Adipose tissue (tissue), 3 donors: ENCODE results near the gene ABCA6. TPM values are rescaled to one million over a fixed set of nuclear protein-coding genes. Genes with fewer than 3 reads are reported as not detected.

Experiments used
- H3K27ac ChIP-seq: one replicate; pipeline ENCODE4 v1.5.1; 2013; ENCODE audit warnings: low read depth, low read length
- WGBS, 3 donors: extraction: QIAGEN DNeasy Blood & Tissue Kit; methylation state at CpG; one replicate each; pipeline ENCODE4 v1.1.7; 2013; 5-methylcytosine and 5-hydroxymethylcytosine counted together
- polyA plus RNA-seq, 3 donors: library from polyadenylated mRNA; stranded (reverse); fragments of 200-250 nt; gene quantifications; one replicate each; pipeline ENCODE4 v1.2.3, GENCODE V29; 2013
- donor health status: healthy with polysubstance abuse.
- donor health status: Bipolar disorder and iron deficiency.
- donor health status: healthy.

Gene ABCA6
- polyA plus RNA-seq, 3 donors, result 3.1 to 30.0 (median 22.4) TPM

GRCh38 chr17:69061721-69062556 lies 79.8 kb downstream of the ABCA6 start:
- no peak overlapping the region for H3K27ac ChIP-seq
- WGBS, 3 donors, result 82 to 89% (median 85%) methylated on average over 4 of the region's 4 CpGs

- WGBS, 3 donors, result 23 to 28% (median 27%) methylated on average over 2 of the region's 2 CpGs
- H3K27ac ChIP-seq, result no peak within 1 kb of the TSS
Measured at GRCh38 chr17:69060822-69061221, 80.9 kb downstream of the ABCA6 start, which contains the start of gene ABCA9. TSS of gene ABCA9 (minus strand) at chr17:69060927. CDS start at chr17:69051126, 9,801 bp downstream.

- WGBS, 3 donors, result 51 to 61% (median 56%) methylated on average over 7 of the region's 7 CpGs
- no peak overlapping the region for H3K27ac ChIP-seq
Measured at GRCh38 chr17:69059458-69060175, 82.1 kb downstream of the ABCA6 start.

GRCh38 chr17:69058165-69058564 lies 83.5 kb downstream of the ABCA6 start:
- WGBS, 3 donors, result 65 to 92% (median 91%) methylated on average over 1 of the region's 1 CpG
- H3K27ac ChIP-seq, result no peak overlapping the region

- 74 to 86% (median 83%) methylated on average over 1 of the region's 1 CpG for WGBS, 3 donors
- H3K27ac ChIP-seq, result no peak overlapping the region
Measured at GRCh38 chr17:69057280-69057679, 84.4 kb downstream of the ABCA6 start.

GRCh38 chr17:69056179-69056823 lies 85.4 kb downstream of the ABCA6 start:
- 88 to 94% (median 91%) methylated on average over 3 of the region's 3 CpGs for WGBS, 3 donors

GRCh38 chr17:69055334-69055733 lies 86.4 kb downstream of the ABCA6 start:
- WGBS, 3 donors, result 92 to 95% (median 92%) methylated on average over 2 of the region's 2 CpGs
- no peak overlapping the region for H3K27ac ChIP-seq

More at GRCh38 chr17:69056179-69056823, 85.4 kb downstream of the ABCA6 start:
- H3K27ac ChIP-seq, result no peak overlapping the region

- no peak overlapping the region for H3K27ac ChIP-seq
- 52 to 71% (median 60%) methylated on average over 5 of the region's 5 CpGs for WGBS, 3 donors
Measured at GRCh38 chr17:69050999-69051775, 90.5 kb downstream of the ABCA6 start.

GRCh38 chr17:69048634-69049033 lies 93.1 kb downstream of the ABCA6 start:
- H3K27ac ChIP-seq, result no peak overlapping the region
- 82 to 96% (median 83%) methylated on average over 2 of the region's 2 CpGs for WGBS, 3 donors

GRCh38 chr17:69047368-69048263 lies 94.1 kb downstream of the ABCA6 start:
- 8 to 15% (median 11%) methylated on average over 3 of the region's 3 CpGs for WGBS, 3 donors
- no peak overlapping the region for H3K27ac ChIP-seq

GRCh38 chr17:69046121-69046807 lies 95.4 kb downstream of the ABCA6 start:
- WGBS, 3 donors, result 76 to 88% (median 83%) methylated on average over 4 of the region's 4 CpGs
- H3K27ac ChIP-seq, result no peak overlapping the region

GRCh38 chr17:69045646-69046045 lies 96.0 kb downstream of the ABCA6 start:
- H3K27ac ChIP-seq, result no peak overlapping the region
- WGBS, 3 donors, result 96 to 97% (median 97%) methylated on average over 2 of the region's 2 CpGs

GRCh38 chr17:69044371-69044770 lies 97.3 kb downstream of the ABCA6 start:
- H3K27ac ChIP-seq, result no peak overlapping the region
- 90 to 99% (median 96%) methylated on average over 2 of the region's 2 CpGs for WGBS, 3 donors

GRCh38 chr17:69043098-69043734 lies 98.5 kb downstream of the ABCA6 start:
- H3K27ac ChIP-seq, result no peak overlapping the region
- 85 to 92% (median 90%) methylated on average over 6 of the region's 6 CpGs for WGBS, 3 donors

- 79 to 93% (median 92%) methylated on average over 5 of the region's 5 CpGs for WGBS, 3 donors
- H3K27ac ChIP-seq, result no peak overlapping the region
Measured at GRCh38 chr17:69042308-69042707, 99.4 kb downstream of the ABCA6 start.

- no peak overlapping the region for H3K27ac ChIP-seq
- WGBS, 3 donors, result 76 to 91% (median 89%) methylated on average over 3 of the region's 3 CpGs
Measured at GRCh38 chr17:69031839-69032238, 109.9 kb downstream of the ABCA6 start.
